Right forelimb (tissue), 1 donor: Measurements from ENCODE around the gene ACSM5.

ENCODE experiments used
- DNase-seq: peaks from one replicate; pipeline ENCODE4 v3.0.0-alpha.2; 2018

ACSM5 gene

GRCh38 chr16:20409398-20410120 lies at the start of gene ACSM5:
ACSM5 (plus strand) TSS chr16:20409534; CDS start chr16:20411485, 1,951 bp downstream.
- DNase-seq: no peak

- no peak for DNase-seq
Measured at GRCh38 chr16:20359997-20360396, 49.3 kb upstream of the ACSM5 start.

- DNase-seq: no peak
Measured at GRCh38 chr16:20363191-20363590, 46.1 kb upstream of the ACSM5 start.

GRCh38 chr16:20364051-20364450 lies 45.3 kb upstream of the ACSM5 start:
- no peak for DNase-seq

- no peak for DNase-seq
Measured at GRCh38 chr16:20369452-20370054, 39.8 kb upstream of the ACSM5 start.

- no peak for DNase-seq
Measured at GRCh38 chr16:20372701-20373100, 36.6 kb upstream of the ACSM5 start.

- DNase-seq: no peak
Measured at GRCh38 chr16:20377181-20377580, 32.2 kb upstream of the ACSM5 start.

- DNase-seq: no peak
Measured at GRCh38 chr16:20380782-20381181, 28.6 kb upstream of the ACSM5 start.

GRCh38 chr16:20382202-20382948 lies 27.0 kb upstream of the ACSM5 start:
- DNase-seq: no peak

GRCh38 chr16:20383106-20384029 lies 26.0 kb upstream of the ACSM5 start:
- peak; percentile 59 for DNase-seq

GRCh38 chr16:20385844-20386832 lies 23.2 kb upstream of the ACSM5 start:
- DNase-seq: peak; percentile 69

GRCh38 chr16:20387978-20388377 lies 21.4 kb upstream of the ACSM5 start:
- no peak for DNase-seq

GRCh38 chr16:20388854-20389253 lies 20.5 kb upstream of the ACSM5 start:
- no peak for DNase-seq

GRCh38 chr16:20391045-20391444 lies 18.3 kb upstream of the ACSM5 start:
- no peak for DNase-seq

GRCh38 chr16:20393801-20394577 lies 15.3 kb upstream of the ACSM5 start:
- no peak for DNase-seq

- no peak for DNase-seq
Measured at GRCh38 chr16:20395946-20396345, 13.4 kb upstream of the ACSM5 start.

- no peak for DNase-seq
Measured at GRCh38 chr16:20396846-20397467, 12.4 kb upstream of the ACSM5 start.

- DNase-seq: no peak
Measured at GRCh38 chr16:20397468-20398074, 11.8 kb upstream of the ACSM5 start.

- DNase-seq: no peak
Measured at GRCh38 chr16:20398603-20399002, 10.7 kb upstream of the ACSM5 start.

- no peak for DNase-seq
Measured at GRCh38 chr16:20399185-20399584, 10.1 kb upstream of the ACSM5 start.
